ENCODE measurements around the gene TREM1. TPM values are rescaled to one million over a fixed set of nuclear protein-coding genes. Genes with fewer than 3 reads are reported as not detected.
"Not testable (repeated sequence)": the region's sequence is repeated elsewhere in the genome, so short reads cannot be mapped to it uniquely, and the experiment has no call there.

TREM1 gene
- total RNA-seq, 1 donor from 2014 or later: not detected

- DNase-seq (ENCODE audit: low read depth in 2 of 2): not testable (repeated sequence)
These were observed 10.8 kb upstream of the TREM1 start for GRCh38 chr6:41297248-41297647.

- DNase-seq (ENCODE audit: low read depth in 2 of 2): no peak
These were observed 7.9 kb upstream of the TREM1 start for GRCh38 chr6:41294214-41294872.

GRCh38 chr6:41291717-41292116, 5.2 kb upstream of the TREM1 start:
- no peak for DNase-seq (ENCODE audit: low read depth in 2 of 2)

- DNase-seq (ENCODE audit: low read depth in 2 of 2): no peak
These were observed 3.3 kb upstream of the TREM1 start for GRCh38 chr6:41289815-41290214.

- DNase-seq (ENCODE audit: low read depth in 2 of 2): no peak
These were observed 2.3 kb upstream of the TREM1 start for GRCh38 chr6:41288754-41289129.

- DNase-seq (ENCODE audit: low read depth in 2 of 2): no peak
These were observed 1.7 kb upstream of the TREM1 start for GRCh38 chr6:41288030-41288753.

GRCh38 chr6:41284726-41285125, 1.8 kb downstream of the TREM1 start:
- no peak for DNase-seq (ENCODE audit: low read depth in 2 of 2)

GRCh38 chr6:41283600-41283999, 2.9 kb downstream of the TREM1 start:
- no peak for DNase-seq (ENCODE audit: low read depth in 2 of 2)

GRCh38 chr6:41280381-41281057, 6.0 kb downstream of the TREM1 start:
- DNase-seq (ENCODE audit: low read depth in 2 of 2): no peak

- DNase-seq (ENCODE audit: low read depth in 2 of 2): peak; percentile 16 to 70
These were observed 7.6 kb downstream of the TREM1 start for GRCh38 chr6:41278699-41279405.

- DNase-seq (ENCODE audit: low read depth in 2 of 2): no peak
These were observed 8.9 kb downstream of the TREM1 start for GRCh38 chr6:41277605-41278004.

- DNase-seq (ENCODE audit: low read depth in 2 of 2): no peak
These were observed 11.0 kb downstream of the TREM1 start for GRCh38 chr6:41275489-41275888.

GRCh38 chr6:41274256-41274655, 12.2 kb downstream of the TREM1 start:
- no peak for DNase-seq (ENCODE audit: low read depth in 2 of 2)

- no peak for DNase-seq (ENCODE audit: low read depth in 2 of 2)
These were observed 12.8 kb downstream of the TREM1 start for GRCh38 chr6:41273714-41274113.

GRCh38 chr6:41272591-41273240, 13.8 kb downstream of the TREM1 start:
- no peak for DNase-seq (ENCODE audit: low read depth in 2 of 2)

- no peak for DNase-seq (ENCODE audit: low read depth in 2 of 2)
These were observed 14.5 kb downstream of the TREM1 start for GRCh38 chr6:41271901-41272395.

GRCh38 chr6:41269716-41270115, 16.8 kb downstream of the TREM1 start:
- no peak for DNase-seq (ENCODE audit: low read depth in 2 of 2)

- no peak for DNase-seq (ENCODE audit: low read depth in 2 of 2)
These were observed 17.3 kb downstream of the TREM1 start for GRCh38 chr6:41269166-41269565.

- DNase-seq (ENCODE audit: low read depth in 2 of 2): no peak
These were observed 18.0 kb downstream of the TREM1 start for GRCh38 chr6:41268478-41268877.

- DNase-seq (ENCODE audit: low read depth in 2 of 2): no peak
These were observed 19.9 kb downstream of the TREM1 start for GRCh38 chr6:41266541-41266940.

GRCh38 chr6:41263267-41263666, 23.2 kb downstream of the TREM1 start:
- DNase-seq (ENCODE audit: low read depth in 2 of 2): no peak
